Stomach (tissue), 19 donors: ENCODE measurements around the gene HELZ. TPM values are rescaled to one million over a fixed set of nuclear protein-coding genes. Genes with fewer than 3 reads are reported as not detected.

Source experiments
- DNase-seq, 2 donors: peaks; one replicate each; pipeline versions ENCODE4 v3.0.0 to v3.0.0-alpha.2; 2013 to 2019
- H3K27ac ChIP-seq, 5 donors: fragments of 200-600 bp in 4 of 5; sonication (generic) in 4 of 5; one replicate each; pipeline ENCODE4 v1.5.1; 2013 to 2019; ENCODE audit warnings: mild to moderate bottlenecking in 1 of 5, moderate library complexity in 1 of 5
- H3K27me3 ChIP-seq, 3 donors: fragments of 200-600 bp; sonication (generic); one replicate each; pipeline ENCODE4 v1.5.1; 2017 to 2019; ENCODE audit warnings: mixed run types in 1 of 3
- H3K36me3 ChIP-seq, 4 donors: fragments of 200-600 bp; sonication (generic); 1 replicate in 3 of 4; 2 replicates in 1 of 4; pipeline ENCODE4 v1.5.1; 2016 to 2019
- H3K4me1 ChIP-seq, 4 donors: fragments of 200-600 bp; sonication (generic); one replicate each; pipeline ENCODE4 v1.5.1; 2016 to 2019
- H3K4me3 ChIP-seq, 4 donors: fragments of 200-600 bp; sonication (generic) in 3 of 4; one replicate each; pipeline ENCODE4 v1.5.1; 2016 to 2019; ENCODE audit warnings: mild to moderate bottlenecking in 1 of 4
- H3K9me3 ChIP-seq, 4 donors: fragments of 200-600 bp; sonication (generic); one replicate each; pipeline ENCODE4 v1.5.1; 2016 to 2019
- EP300 ChIP-seq: sonication (generic); formaldehyde crosslinking; IDR thresholded peaks from one replicate; pipeline ENCODE4 v1.6.1; 2017; ENCODE audit warnings: antibody characterized with exemption
- POLR2A ChIP-seq, 4 donors: fragments of 450-650 bp; IDR thresholded peaks; one replicate each; pipeline ENCODE4 v1.6.1; 2016; ENCODE audit warnings: antibody characterized with exemption in 4 of 4, control low read depth in 2 of 4, mild to moderate bottlenecking in 1 of 4, moderate library complexity in 1 of 4
- POLR2AphosphoS5 ChIP-seq, 3 donors: sonication (generic); formaldehyde crosslinking; IDR thresholded peaks; one replicate each; pipeline ENCODE4 v1.6.1; 2016; ENCODE audit warnings: antibody characterized with exemption in 3 of 3
- WGBS, 5 donors: extraction: QIAGEN DNeasy Blood & Tissue Kit in 3 of 5; methylation state at CpG; one replicate each; pipeline versions ENCODE4 v1.1.5 to v1.1.7; 2013 to 2018; 5-methylcytosine and 5-hydroxymethylcytosine counted together
- intact Hi-C: fragments of 100-400 bp; cut with DNase I; formaldehyde crosslinking; loops from one replicate; pipeline ENCODE4 v1.15.1; 2023; ENCODE audit warnings: low total_unique reads
- long read RNA-seq, 10 donors: transcript quantifications; one replicate each; lab custom pipeline, GENCODE V29; 2026
- polyA plus RNA-seq, 3 donors: library from polyadenylated mRNA; stranded (reverse); fragments of 200-250 nt; gene quantifications; one replicate each; pipeline ENCODE4 v1.2.3, GENCODE V29; 2013
- total RNA-seq, 5 donors: library from RNA; depleted of rRNA; stranded (reverse); fragments of >200 nt; gene quantifications; one replicate each; pipeline versions ENCODE4 v1.1.0 to v1.2.3, GENCODE V29; 2014 to 2016
- TF ChIP-seq, protein P1 (sequence below), 7 experiments: fragments of 450-650 bp in 4 of 7; fragments of 200-600 bp in 3 of 7; sonication (generic) in 3 of 7; IDR thresholded peaks; one replicate each; pipeline ENCODE4 v1.5.1; 2016 to 2019; ENCODE audit warnings: antibody characterized with exemption in 7 of 7, control low read depth in 2 of 7, mild to moderate bottlenecking in 1 of 7
- donor health status: healthy with polysubstance abuse.
- donor health status: Bipolar disorder and iron deficiency.
- donor health status: healthy.

Gene HELZ, protein sequence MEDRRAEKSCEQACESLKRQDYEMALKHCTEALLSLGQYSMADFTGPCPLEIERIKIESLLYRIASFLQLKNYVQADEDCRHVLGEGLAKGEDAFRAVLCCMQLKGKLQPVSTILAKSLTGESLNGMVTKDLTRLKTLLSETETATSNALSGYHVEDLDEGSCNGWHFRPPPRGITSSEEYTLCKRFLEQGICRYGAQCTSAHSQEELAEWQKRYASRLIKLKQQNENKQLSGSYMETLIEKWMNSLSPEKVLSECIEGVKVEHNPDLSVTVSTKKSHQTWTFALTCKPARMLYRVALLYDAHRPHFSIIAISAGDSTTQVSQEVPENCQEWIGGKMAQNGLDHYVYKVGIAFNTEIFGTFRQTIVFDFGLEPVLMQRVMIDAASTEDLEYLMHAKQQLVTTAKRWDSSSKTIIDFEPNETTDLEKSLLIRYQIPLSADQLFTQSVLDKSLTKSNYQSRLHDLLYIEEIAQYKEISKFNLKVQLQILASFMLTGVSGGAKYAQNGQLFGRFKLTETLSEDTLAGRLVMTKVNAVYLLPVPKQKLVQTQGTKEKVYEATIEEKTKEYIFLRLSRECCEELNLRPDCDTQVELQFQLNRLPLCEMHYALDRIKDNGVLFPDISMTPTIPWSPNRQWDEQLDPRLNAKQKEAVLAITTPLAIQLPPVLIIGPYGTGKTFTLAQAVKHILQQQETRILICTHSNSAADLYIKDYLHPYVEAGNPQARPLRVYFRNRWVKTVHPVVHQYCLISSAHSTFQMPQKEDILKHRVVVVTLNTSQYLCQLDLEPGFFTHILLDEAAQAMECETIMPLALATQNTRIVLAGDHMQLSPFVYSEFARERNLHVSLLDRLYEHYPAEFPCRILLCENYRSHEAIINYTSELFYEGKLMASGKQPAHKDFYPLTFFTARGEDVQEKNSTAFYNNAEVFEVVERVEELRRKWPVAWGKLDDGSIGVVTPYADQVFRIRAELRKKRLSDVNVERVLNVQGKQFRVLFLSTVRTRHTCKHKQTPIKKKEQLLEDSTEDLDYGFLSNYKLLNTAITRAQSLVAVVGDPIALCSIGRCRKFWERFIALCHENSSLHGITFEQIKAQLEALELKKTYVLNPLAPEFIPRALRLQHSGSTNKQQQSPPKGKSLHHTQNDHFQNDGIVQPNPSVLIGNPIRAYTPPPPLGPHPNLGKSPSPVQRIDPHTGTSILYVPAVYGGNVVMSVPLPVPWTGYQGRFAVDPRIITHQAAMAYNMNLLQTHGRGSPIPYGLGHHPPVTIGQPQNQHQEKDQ (N-terminal part only)
- 100 to 1,000 TPM in 2 of 5 donors, 10 to 100 TPM in 3; 14.2 to 218 (median 72.4) TPM for total RNA-seq
- 1 to 10 TPM; 2.1 to 2.4 (median 2.3) TPM for polyA plus RNA-seq
- long read RNA-seq, donor 1, partial matches to known transcripts: 0 of 2 reads
- long read RNA-seq, donor 1, other reads (novel, unspliced or antisense): 0 of 2 reads
- long read RNA-seq, donor 2, partial matches to known transcripts: 6 of 6 reads
- long read RNA-seq, donor 2, other reads (novel, unspliced or antisense): 0 of 6 reads
- long read RNA-seq, donor 3: 0 reads
- long read RNA-seq, donor 4: 0 reads
- long read RNA-seq, donor 5: 0 reads
- long read RNA-seq, donor 6, full-length matches to known transcripts: 2 of 9 reads
- long read RNA-seq, donor 6, partial matches to known transcripts: 7 of 9 reads
- long read RNA-seq, donor 6, other reads (novel, unspliced or antisense): 0 of 9 reads
- long read RNA-seq, donor 7: 0 reads
- long read RNA-seq, donor 8: 0 reads
- long read RNA-seq, donor 9: 0 reads
- long read RNA-seq, donor 10: 0 reads

DNA sequence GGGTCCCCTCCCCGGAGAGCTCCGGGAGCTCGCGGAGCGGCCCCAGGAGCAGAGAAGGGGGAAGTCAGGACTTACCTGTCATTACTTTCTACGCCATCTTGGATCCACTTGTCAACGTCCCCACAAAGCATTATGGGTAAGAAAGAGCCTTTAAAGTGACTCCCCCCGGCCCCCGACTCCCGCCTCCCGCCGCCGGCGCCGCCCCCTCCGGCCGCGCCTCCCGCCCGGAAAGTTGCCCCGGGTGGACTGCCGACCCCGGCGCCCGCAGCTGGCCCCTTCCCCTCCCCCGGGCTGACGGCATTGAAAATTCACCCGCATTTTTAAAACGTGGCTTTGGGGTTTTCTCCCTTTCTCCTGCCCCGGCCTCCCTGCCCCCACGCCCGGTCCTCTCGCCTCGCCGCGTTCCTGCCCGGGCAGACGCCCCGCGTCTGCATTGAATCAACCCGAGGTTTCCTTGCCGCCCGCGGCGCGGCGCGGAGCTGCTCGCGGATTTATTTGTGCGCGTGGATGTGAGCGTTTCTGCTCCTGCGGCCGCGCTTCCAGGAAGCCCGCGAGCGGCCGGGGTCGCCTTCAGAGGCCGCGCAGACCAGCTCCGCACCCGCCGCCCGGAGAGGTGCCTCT, at the start of gene HELZ:
HELZ (minus strand) TSS at position 124 of the 621 bp plus-strand sequence. CDS start 26,392 bp downstream, outside the sequence.
- TF ChIP-seq POLR2AphosphoS5 (IDR thresholded peaks at IDR 0.05): no peak
- TF ChIP-seq, protein P1, sequence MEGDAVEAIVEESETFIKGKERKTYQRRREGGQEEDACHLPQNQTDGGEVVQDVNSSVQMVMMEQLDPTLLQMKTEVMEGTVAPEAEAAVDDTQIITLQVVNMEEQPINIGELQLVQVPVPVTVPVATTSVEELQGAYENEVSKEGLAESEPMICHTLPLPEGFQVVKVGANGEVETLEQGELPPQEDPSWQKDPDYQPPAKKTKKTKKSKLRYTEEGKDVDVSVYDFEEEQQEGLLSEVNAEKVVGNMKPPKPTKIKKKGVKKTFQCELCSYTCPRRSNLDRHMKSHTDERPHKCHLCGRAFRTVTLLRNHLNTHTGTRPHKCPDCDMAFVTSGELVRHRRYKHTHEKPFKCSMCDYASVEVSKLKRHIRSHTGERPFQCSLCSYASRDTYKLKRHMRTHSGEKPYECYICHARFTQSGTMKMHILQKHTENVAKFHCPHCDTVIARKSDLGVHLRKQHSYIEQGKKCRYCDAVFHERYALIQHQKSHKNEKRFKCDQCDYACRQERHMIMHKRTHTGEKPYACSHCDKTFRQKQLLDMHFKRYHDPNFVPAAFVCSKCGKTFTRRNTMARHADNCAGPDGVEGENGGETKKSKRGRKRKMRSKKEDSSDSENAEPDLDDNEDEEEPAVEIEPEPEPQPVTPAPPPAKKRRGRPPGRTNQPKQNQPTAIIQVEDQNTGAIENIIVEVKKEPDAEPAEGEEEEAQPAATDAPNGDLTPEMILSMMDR (IDR thresholded peaks at IDR 0.05): no peak
- no peak for TF ChIP-seq POLR2A (IDR thresholded peaks at IDR 0.05)
- TF ChIP-seq EP300: no peak
- H3K9me3 ChIP-seq: no peaks in the 10 kb centered on the region
- H3K4me3 ChIP-seq: peak within 1 kb of the TSS; percentile 76 to 99 (median 88)
- H3K27me3 ChIP-seq: no peaks in the 10 kb centered on the region
- H3K27ac ChIP-seq: peak within 1 kb of the TSS; percentile 85 to 93 (median 90)
- H3K4me1 ChIP-seq: peaks cover 12 to 68% (median 63%) of the 10 kb centered on the region in 4 donors
- peaks cover 0 to 6% (median 0%) of the 10 kb centered on the region in 4 donors for H3K36me3 ChIP-seq
- intact Hi-C loops: no loop called here
- 0 to 1% (median 1%) methylated on average over 38 to 67 of the region's 67 CpGs for WGBS, 5 donors
- DNase-seq: peak; percentile 77 to 95

DNA sequence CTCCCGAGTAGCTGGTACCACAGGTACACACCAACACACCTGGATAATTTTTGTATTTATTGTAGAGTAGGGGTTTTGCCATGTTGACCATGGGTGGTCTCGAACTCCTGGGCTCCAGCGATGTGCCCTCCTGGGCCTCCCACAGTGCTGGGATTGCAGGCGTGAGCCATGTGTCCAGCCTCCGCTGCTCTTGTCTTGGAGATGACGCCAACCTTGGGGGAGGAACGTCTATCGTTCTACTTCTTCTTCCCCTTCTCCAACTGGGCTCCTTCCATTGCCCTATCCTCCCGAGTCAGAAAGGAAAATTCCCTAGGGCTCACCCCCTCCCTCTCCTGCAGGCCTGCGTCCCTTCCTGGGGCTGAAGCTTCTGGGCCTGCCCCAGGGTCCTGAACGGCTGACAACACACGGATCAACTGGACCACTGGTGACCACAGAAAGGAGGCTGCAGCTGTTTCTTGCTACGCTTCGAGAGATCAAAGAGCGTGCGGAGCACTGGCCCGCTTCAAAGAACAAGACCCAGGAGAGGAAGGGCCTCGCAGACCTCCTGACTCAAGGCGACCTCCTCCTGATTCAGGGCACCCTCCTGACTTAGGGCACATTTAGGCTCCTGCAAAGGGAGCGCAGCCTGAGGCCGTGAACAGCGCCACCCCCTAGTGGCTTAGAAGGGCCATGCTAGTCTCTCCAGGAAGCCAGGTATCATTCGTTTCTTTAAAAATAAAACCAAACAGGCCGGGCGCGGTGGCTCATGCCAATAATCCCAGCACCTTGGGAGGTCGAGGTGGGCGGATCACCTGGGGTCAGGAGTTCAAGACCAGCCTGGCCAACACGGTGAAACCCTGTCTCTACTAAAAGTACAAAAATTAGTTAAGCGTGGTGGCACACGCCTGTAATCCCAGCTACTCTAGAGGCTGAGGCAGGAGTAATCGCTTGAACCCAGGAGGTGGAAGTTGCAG, 48.5 kb upstream of the HELZ start:
- Histone ChIP-seq H3K4me1 (peaks cover 7 to 36% (median 13%) of the 10 kb centered on the region in 4 donors), H3K9me3 (no peaks in the 10 kb centered on the region), H3K27me3 (no peaks in the 10 kb centered on the region), H3K4me3 (peak overlapping the region in 2 of 4 donors; percentile 8 to 20), H3K27ac (no peak overlapping the region), H3K36me3 (no peaks in the 10 kb centered on the region)
- intact Hi-C loops: no loop called here
- WGBS, 5 donors: 50 to 66% (median 51%) methylated on average over 24 to 32 of the region's 32 CpGs
- DNase-seq: peak; percentile 75 to 80
- no peak for TF ChIP-seq EP300
- TF ChIP-seq, protein P1 (IDR thresholded peaks at IDR 0.05): peak in 5 of 7 experiments; percentile 76 to 85 (median 82)

DNA sequence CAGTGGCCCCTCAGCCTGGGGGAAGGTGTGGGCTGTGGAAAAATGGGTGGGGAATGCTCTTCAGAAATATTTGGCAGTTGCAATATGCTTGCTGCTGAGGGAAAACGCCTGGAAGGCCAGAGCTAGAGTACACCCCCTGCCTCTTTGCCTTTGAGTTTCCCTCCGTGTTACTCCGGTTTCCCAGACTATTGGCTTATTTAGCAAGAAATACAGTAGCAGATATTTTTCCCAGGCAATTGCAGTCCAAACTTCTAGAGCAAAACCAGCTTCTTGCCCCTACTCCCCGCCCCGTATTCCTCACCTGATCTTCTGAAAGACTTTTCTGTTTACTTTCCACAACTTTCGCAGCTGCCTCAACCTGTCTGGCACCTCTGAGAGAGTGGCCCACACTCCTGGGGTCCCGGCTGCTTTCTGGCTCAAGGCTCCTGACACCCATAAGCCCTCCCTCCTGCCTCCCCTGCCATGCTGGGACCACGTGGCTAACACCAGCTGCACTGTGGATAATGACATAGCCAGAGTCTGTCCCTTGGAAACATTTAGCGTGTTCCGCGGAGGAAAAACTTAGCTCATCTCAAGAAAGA, 45.8 kb upstream of the HELZ start:
- Histone ChIP-seq H3K27ac (no peak overlapping the region), H3K36me3 (no peaks in the 10 kb centered on the region), H3K27me3 (no peaks in the 10 kb centered on the region), H3K4me3 (no peak overlapping the region), H3K9me3 (no peaks in the 10 kb centered on the region), H3K4me1 (peaks cover 7 to 39% (median 13%) of the 10 kb centered on the region in 4 donors)
- peak in 1 of 2 donors; percentile 66 for DNase-seq
- intact Hi-C loops: no loop called here
- no peak for TF ChIP-seq EP300
- TF ChIP-seq, protein P1 (IDR thresholded peaks at IDR 0.05): no peak
- no peak for TF ChIP-seq POLR2AphosphoS5 (IDR thresholded peaks at IDR 0.05)
- WGBS, 5 donors: 49 to 62% (median 60%) methylated on average over 11 of the region's 11 CpGs
